CD14-positive monocyte (primary cell): ENCODE measurements around the gene GPSM3. TPM values are rescaled to one million over a fixed set of nuclear protein-coding genes. Genes with fewer than 3 reads are reported as not detected.

Source experiments
- DNase-seq, 3 donors: peaks; one replicate each; pipeline ENCODE4 v3.0.0-alpha.2; 2011 to 2022
- H2AFZ ChIP-seq: 2 replicates; pipeline ENCODE4 v1.6.0; 2012; ENCODE audit warnings: mild to moderate bottlenecking, low read depth, low read length, inconsistent platforms; ENCODE audit not compliant: insufficient read depth, poor library complexity, severe bottlenecking
- H3K27ac ChIP-seq, 2 donors: 1 replicate in 1 of 2; 2 replicates in 1 of 2; pipeline ENCODE4 v1.5.1; 2012 to 2013; ENCODE audit warnings: low read length in 2 of 2, control low read depth in 1 of 2, inconsistent platforms in 1 of 2, low read depth in 1 of 2, mild to moderate bottlenecking in 1 of 2
- H3K27me3 ChIP-seq, 2 donors: one replicate each; pipeline versions ENCODE4 v1.6.0 to v1.6.1; 2011 to 2013; ENCODE audit warnings: low read length in 2 of 2; ENCODE audit not compliant: control insufficient read depth in 2 of 2, insufficient read depth in 2 of 2
- H3K36me3 ChIP-seq, 2 donors: replicated peaks in 1 of 2; 1 replicate in 1 of 2; 2 replicates in 1 of 2; pipeline versions ENCODE4 v1.5.1 to v1.6.1; 2012 to 2013; ENCODE audit warnings: low read length in 2 of 2, control low read depth in 1 of 2, inconsistent platforms in 1 of 2, mild to moderate bottlenecking in 1 of 2; ENCODE audit not compliant: insufficient read depth in 2 of 2, control insufficient read depth in 1 of 2
- H3K4me1 ChIP-seq, 2 donors: 1 replicate in 1 of 2; 2 replicates in 1 of 2; pipeline versions ENCODE4 v1.5.1 to v1.6.1; 2012 to 2013; ENCODE audit warnings: low read length in 2 of 2, control low read depth in 1 of 2, inconsistent platforms in 1 of 2, mild to moderate bottlenecking in 1 of 2, moderate library complexity in 1 of 2; ENCODE audit not compliant: insufficient read depth in 2 of 2, control insufficient read depth in 1 of 2
- H3K4me2 ChIP-seq: replicated peaks from 2 replicates; pipeline ENCODE3; 2012; ENCODE audit warnings: low read length, moderate library complexity, mild to moderate bottlenecking; ENCODE audit not compliant: poor library complexity, severe bottlenecking; ENCODE audit errors: extremely low read depth
- H3K4me3 ChIP-seq, 3 experiments: fragments of 200-600 bp in 1 of 3; sonication (generic) in 1 of 3; replicated peaks in 1 of 3; 1 replicate in 2 of 3; 2 replicates in 1 of 3; pipeline ENCODE4 v1.5.1; 2011 to 2013; ENCODE audit warnings: low read length in 3 of 3, mild to moderate bottlenecking in 3 of 3, control low read depth in 2 of 3, low read depth in 2 of 3, inconsistent platforms in 1 of 3, moderate library complexity in 1 of 3
- H3K79me2 ChIP-seq: 2 replicates; pipeline ENCODE4 v1.6.0; 2012; ENCODE audit warnings: mild to moderate bottlenecking, control low read depth, inconsistent platforms, low read length, moderate library complexity; ENCODE audit not compliant: insufficient read depth
- H3K9ac ChIP-seq: 2 replicates; pipeline ENCODE4 v1.6.0; 2017; ENCODE audit warnings: low read length, mild to moderate bottlenecking; ENCODE audit not compliant: insufficient read depth, poor library complexity, severe bottlenecking
- H3K9me3 ChIP-seq, 2 donors: replicated peaks in 1 of 2; 1 replicate in 1 of 2; 2 replicates in 1 of 2; pipeline versions ENCODE4 v1.5.1 to v1.6.1; 2012 to 2013; ENCODE audit warnings: low read length in 2 of 2, control low read depth in 1 of 2; ENCODE audit not compliant: control insufficient read depth in 1 of 2, insufficient read depth in 1 of 2
- H4K20me1 ChIP-seq: 2 replicates; pipeline ENCODE4 v1.6.0; 2012; ENCODE audit warnings: mild to moderate bottlenecking, low read length, control low read depth, moderate library complexity; ENCODE audit not compliant: insufficient read depth
- H3K27ac Mint-ChIP-seq, 7 donors: one replicate each; pipeline ENCODE4 v1.8.0; 2020; ENCODE audit warnings: mild to moderate bottlenecking in 7 of 7, mixed read lengths in 7 of 7, moderate library complexity in 6 of 7, inconsistent platforms in 2 of 7
- H3K27me3 Mint-ChIP-seq, 3 donors: one replicate each; pipeline ENCODE4 v1.8.0; 2021 to 2022; ENCODE audit warnings: low read depth in 3 of 3, mild to moderate bottlenecking in 3 of 3, mixed read lengths in 3 of 3, moderate library complexity in 3 of 3, inconsistent platforms in 1 of 3
- H3K36me3 Mint-ChIP-seq, 2 donors: one replicate each; pipeline ENCODE4 v1.8.0; 2020; ENCODE audit warnings: mixed read lengths in 2 of 2, inconsistent platforms in 1 of 2, mild to moderate bottlenecking in 1 of 2
- H3K4me1 Mint-ChIP-seq: one replicate; pipeline ENCODE4 v1.8.0; 2020; ENCODE audit warnings: mild to moderate bottlenecking, mixed read lengths
- H3K4me3 Mint-ChIP-seq, 2 donors: one replicate each; pipeline ENCODE4 v1.8.0; 2020; ENCODE audit warnings: mild to moderate bottlenecking in 2 of 2, mixed read lengths in 2 of 2, moderate library complexity in 1 of 2
- H3K9me3 Mint-ChIP-seq, 7 donors: one replicate each; pipeline ENCODE4 v1.8.0; 2020 to 2022; ENCODE audit warnings: mixed read lengths in 7 of 7, mild to moderate bottlenecking in 6 of 7, moderate library complexity in 6 of 7, inconsistent platforms in 2 of 7
- WGBS: methylation state at CpG from one replicate; pipeline ENCODE4 v1.1.5; 2013; ENCODE audit warnings: missing lambda C conversion rate; ENCODE audit not compliant: insufficient coverage; 5-methylcytosine and 5-hydroxymethylcytosine counted together
- intact Hi-C, 2 donors: fragments of 100-400 bp; cut with micrococcal nuclease; formaldehyde crosslinking; loops; one replicate each; pipeline versions ENCODE4 v1.15.0 to v1.15.1; 2023
- polyA plus RNA-seq, 3 donors: library from polyadenylated mRNA; depleted of rRNA in 1 of 3; unstranded in 2 of 3; stranded (reverse) in 1 of 3; fragments of 300-500 nt in 2 of 3; fragments of >200 nt in 1 of 3; fragmentation: Illumina TruSeq in 2 of 3; gene quantifications; 1 replicate in 2 of 3; 2 replicates in 1 of 3; pipeline ENCODE4 v1.2.3, GENCODE V29; 2012 to 2021
- TF ChIP-seq, protein P1 (sequence below): fragments of 200-600 bp; IDR thresholded peaks from one replicate; pipeline ENCODE4 v1.8.0; 2022; ENCODE audit warnings: antibody characterized with exemption, mild to moderate bottlenecking

GPSM3 gene
- polyA plus RNA-seq, 3 donors: 86.1 to 340 (median 101) TPM

GRCh38 chr6:32152769-32153563 lies 39.5 kb downstream of the GPSM3 start:
- no peak overlapping the region for H3K9ac ChIP-seq
- Mint-ChIP-seq H3K9me3 (peaks cover 0 to 28% (median 11%) of the 10 kb centered on the region in 7 donors), H3K36me3 (peaks cover 0 to 17% of the 10 kb centered on the region in 2 donors), H3K27me3 (peaks cover 51 to 72% (median 63%) of the 10 kb centered on the region in 3 donors), H3K4me3 (peak overlapping the region; percentile 55 to 100), H3K4me1 (peaks cover 38% of the 10 kb centered on the region), H3K27ac (peak overlapping the region in 1 of 7 donors; percentile 61)
- peaks cover 0 to 11% of the 10 kb centered on the region in 2 donors for H3K9me3 ChIP-seq
- no peaks in the 10 kb centered on the region for H4K20me1 ChIP-seq
- H2AFZ ChIP-seq: peak overlapping the region; percentile 97
- H3K36me3 ChIP-seq: no peaks in the 10 kb centered on the region
- WGBS: 81% methylated on average over 16 of the region's 35 CpGs
- H3K4me3 ChIP-seq: no peak overlapping the region
- H3K4me1 ChIP-seq: peaks cover 32 to 34% of the 10 kb centered on the region in 2 donors
- H3K4me2 ChIP-seq: peak overlapping the region; percentile 100
- TF ChIP-seq, protein P1, sequence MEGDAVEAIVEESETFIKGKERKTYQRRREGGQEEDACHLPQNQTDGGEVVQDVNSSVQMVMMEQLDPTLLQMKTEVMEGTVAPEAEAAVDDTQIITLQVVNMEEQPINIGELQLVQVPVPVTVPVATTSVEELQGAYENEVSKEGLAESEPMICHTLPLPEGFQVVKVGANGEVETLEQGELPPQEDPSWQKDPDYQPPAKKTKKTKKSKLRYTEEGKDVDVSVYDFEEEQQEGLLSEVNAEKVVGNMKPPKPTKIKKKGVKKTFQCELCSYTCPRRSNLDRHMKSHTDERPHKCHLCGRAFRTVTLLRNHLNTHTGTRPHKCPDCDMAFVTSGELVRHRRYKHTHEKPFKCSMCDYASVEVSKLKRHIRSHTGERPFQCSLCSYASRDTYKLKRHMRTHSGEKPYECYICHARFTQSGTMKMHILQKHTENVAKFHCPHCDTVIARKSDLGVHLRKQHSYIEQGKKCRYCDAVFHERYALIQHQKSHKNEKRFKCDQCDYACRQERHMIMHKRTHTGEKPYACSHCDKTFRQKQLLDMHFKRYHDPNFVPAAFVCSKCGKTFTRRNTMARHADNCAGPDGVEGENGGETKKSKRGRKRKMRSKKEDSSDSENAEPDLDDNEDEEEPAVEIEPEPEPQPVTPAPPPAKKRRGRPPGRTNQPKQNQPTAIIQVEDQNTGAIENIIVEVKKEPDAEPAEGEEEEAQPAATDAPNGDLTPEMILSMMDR: no peak
- no peak overlapping the region for H3K27ac ChIP-seq
- intact Hi-C loops: no loop called here
- H3K79me2 ChIP-seq: no peaks in the 10 kb centered on the region
- DNase-seq: no peak
- H3K27me3 ChIP-seq: peaks cover 29 to 59% of the 10 kb centered on the region in 2 donors

DNA sequence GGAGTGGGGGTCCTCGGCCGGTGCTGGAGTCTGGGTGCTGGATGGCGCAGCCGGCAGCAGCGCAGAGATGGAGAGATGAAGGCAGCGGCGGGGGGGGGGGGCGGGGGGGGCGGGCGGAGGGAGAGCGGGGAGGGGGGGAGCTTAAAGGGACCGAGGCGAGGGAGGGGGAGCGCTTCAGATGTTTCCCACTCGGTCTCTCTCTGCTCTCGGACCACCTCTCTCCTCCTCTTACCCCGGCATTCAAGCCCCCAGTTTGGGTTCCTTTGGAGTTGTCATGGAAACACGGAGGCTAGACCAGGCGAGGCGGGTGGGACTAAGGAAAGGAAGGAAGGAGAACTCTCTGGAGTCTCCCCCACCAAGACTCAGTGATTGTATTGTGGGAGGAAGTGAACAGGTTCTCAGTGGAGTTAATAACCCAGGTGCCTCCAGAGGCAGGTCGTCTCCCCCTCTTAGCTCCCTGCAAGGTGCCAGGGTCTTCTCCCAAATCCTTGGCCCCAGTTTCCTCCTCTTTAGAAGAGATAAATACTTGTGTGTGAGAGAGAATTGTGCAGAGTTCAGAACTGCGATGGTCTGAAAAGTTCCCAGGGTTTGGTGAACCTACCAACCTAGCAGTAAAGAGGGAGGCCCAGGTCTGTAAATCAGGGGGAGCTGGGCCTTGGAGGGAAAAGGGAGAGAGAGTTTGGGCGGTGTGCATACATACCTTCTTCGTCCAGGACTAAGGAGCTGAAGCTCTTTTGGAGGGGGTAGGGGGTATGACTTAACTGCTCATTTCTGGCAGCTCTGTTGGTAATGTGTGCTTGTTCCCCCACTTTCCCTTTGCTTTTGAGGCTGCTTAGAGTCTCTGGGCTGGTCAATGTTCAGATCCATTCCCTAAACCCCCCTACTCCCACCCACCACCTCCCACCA lies 40.3 kb downstream of the GPSM3 start, which contains the start of gene PRRT1:
Gene PRRT1, minus strand, starts transcription at position 77 of the 906 bp plus-strand sequence. CDS start 112 bp downstream, outside the sequence.
- Histone ChIP-seq H4K20me1 (no peaks in the 10 kb centered on the region), H3K9me3 (peaks cover 0 to 11% of the 10 kb centered on the region in 2 donors), H3K79me2 (no peaks in the 10 kb centered on the region), H3K27me3 (peaks cover 36 to 68% of the 10 kb centered on the region in 2 donors), H3K27ac (no peak within 1 kb of the TSS), H3K4me1 (peaks cover 33 to 37% of the 10 kb centered on the region in 2 donors), H3K4me3 (no peak within 1 kb of the TSS), H2AFZ (no peak within 1 kb of the TSS), H3K36me3 (no peaks in the 10 kb centered on the region), H3K9ac (no peak within 1 kb of the TSS), H3K4me2 (no peak within 1 kb of the TSS)
- H3K27ac Mint-ChIP-seq: peak within 1 kb of the TSS in 2 of 7 donors; percentile 3 to 51
- peaks cover 0 to 13% of the 10 kb centered on the region in 2 donors for H3K36me3 Mint-ChIP-seq
- peak within 1 kb of the TSS; percentile 49 to 100 for H3K4me3 Mint-ChIP-seq
- WGBS: 27% methylated on average over 1 of the region's 24 CpGs
- DNase-seq: no peak
- intact Hi-C loops: no loop called here
- TF ChIP-seq, protein P1: no peak
- peaks cover 60 to 81% (median 72%) of the 10 kb centered on the region in 3 donors for H3K27me3 Mint-ChIP-seq
- H3K9me3 Mint-ChIP-seq: peaks cover 0 to 29% (median 11%) of the 10 kb centered on the region in 7 donors
- H3K4me1 Mint-ChIP-seq: peaks cover 41% of the 10 kb centered on the region
